ENCODE measurements around the gene PGLYRP2. TPM values are rescaled to one million over a fixed set of nuclear protein-coding genes. Genes with fewer than 3 reads are reported as not detected.

Gene PGLYRP2
- total RNA-seq, 2 experiments from 2014 or later = 0.19 to 0.40 TPM

DNA sequence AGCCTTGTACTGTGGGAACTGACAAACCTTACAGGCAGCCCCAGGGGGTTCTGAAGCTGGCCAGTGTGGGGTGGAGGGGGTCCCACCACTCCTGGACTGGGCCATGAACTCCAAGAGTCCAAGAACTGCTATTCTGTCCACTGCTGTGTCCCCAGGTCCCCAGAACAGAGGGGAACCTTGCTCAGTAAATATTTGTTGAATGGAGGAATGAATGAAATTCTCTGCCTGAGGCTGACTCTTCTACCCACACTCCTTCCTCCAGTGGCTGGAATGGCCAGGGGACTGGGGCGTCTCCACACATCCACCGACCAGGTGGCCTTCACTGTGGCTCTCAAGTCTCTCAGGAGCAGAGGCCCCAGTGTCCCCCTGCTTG, 41.2 kb downstream of the PGLYRP2 start:
- Mint-ChIP-seq H3K36me3 (peaks cover 2% of the 10 kb centered on the region), H3K27me3 (no peaks in the 10 kb centered on the region), H3K27ac (no peak overlapping the region), H3K4me1 (peaks cover 7% of the 10 kb centered on the region), H3K9me3 (no peaks in the 10 kb centered on the region), H3K4me3 (no peak overlapping the region)
- ATAC-seq (ENCODE audit: low read depth) = no peak
- POLR2A ChIA-PET = no interaction called here
- no peak for DNase-seq

- Mint-ChIP-seq H3K27me3 (no peaks in the 10 kb centered on the region), H3K4me3 (no peak overlapping the region), H3K36me3 (peaks cover 4% of the 10 kb centered on the region), H3K27ac (no peak overlapping the region), H3K4me1 (peaks cover 8% of the 10 kb centered on the region), H3K9me3 (no peaks in the 10 kb centered on the region)
- DNase-seq = no peak
- POLR2A ChIA-PET = no interaction called here
- no peak for ATAC-seq (ENCODE audit: low read depth)
Measured at GRCh38 chr19:15437355-15438123, 41.8 kb downstream of the PGLYRP2 start.

- H3K27me3 Mint-ChIP-seq = no peaks in the 10 kb centered on the region
- H3K9me3 Mint-ChIP-seq = no peaks in the 10 kb centered on the region
- DNase-seq = no peak
- H3K4me3 Mint-ChIP-seq = no peak overlapping the region
- peaks cover 10% of the 10 kb centered on the region for H3K4me1 Mint-ChIP-seq
- peaks cover 5% of the 10 kb centered on the region for H3K36me3 Mint-ChIP-seq
- no peak overlapping the region for H3K27ac Mint-ChIP-seq
- POLR2A ChIA-PET = interaction anchor here (1.8 kb wide), 1 partner anchor 13 kb away, joined by 4 read pairs; the partner anchor contains the start of gene WIZ
- no peak for ATAC-seq (ENCODE audit: low read depth)
Measured at GRCh38 chr19:15436826-15437110, 42.5 kb downstream of the PGLYRP2 start.

GRCh38 chr19:15436012-15436825, 43.1 kb downstream of the PGLYRP2 start:
- no peak for ATAC-seq (ENCODE audit: low read depth)
- Mint-ChIP-seq H3K4me3 (no peak overlapping the region), H3K27me3 (no peaks in the 10 kb centered on the region), H3K36me3 (peaks cover 5% of the 10 kb centered on the region), H3K4me1 (peaks cover 15% of the 10 kb centered on the region), H3K9me3 (no peaks in the 10 kb centered on the region), H3K27ac (no peak overlapping the region)
- POLR2A ChIA-PET = interaction anchor here (0.8 to 1.8 kb wide), 3 partner anchors 10 to 31 kb away, joined by 3 to 4 read pairs (median 3); partner anchors contain the start of gene WIZ
- no peak for DNase-seq

GRCh38 chr19:15433519-15434069, 45.7 kb downstream of the PGLYRP2 start:
- H3K27ac Mint-ChIP-seq = peak overlapping the region; percentile 96
- no peaks in the 10 kb centered on the region for H3K9me3 Mint-ChIP-seq
- peaks cover 22% of the 10 kb centered on the region for H3K4me1 Mint-ChIP-seq
- DNase-seq (no peak), ATAC-seq (ENCODE audit: low read depth) (no peak)
- H3K4me3 Mint-ChIP-seq = peak overlapping the region; percentile 93
- POLR2A ChIA-PET = interaction anchor here (0.8 to 2.7 kb wide), 14 partner anchors 8 to 711 kb away, joined by 3 to 50 read pairs (median 8); partner anchors contain the start of genes AKAP8, AKAP8L, HSH2D and WIZ
- peaks cover 5% of the 10 kb centered on the region for H3K36me3 Mint-ChIP-seq
- no peaks in the 10 kb centered on the region for H3K27me3 Mint-ChIP-seq

GRCh38 chr19:15432629-15433518, 46.4 kb downstream of the PGLYRP2 start:
- POLR2A ChIA-PET = interaction anchor here (0.6 to 2.7 kb wide), 18 partner anchors 9 to 1585 kb away, joined by 3 to 50 read pairs (median 6); partner anchors contain the start of genes AKAP8, AKAP8L, HSH2D and WIZ
- peak; percentile 98 for DNase-seq
- H3K4me3 Mint-ChIP-seq = peak overlapping the region; percentile 93
- H3K4me1 Mint-ChIP-seq = peaks cover 22% of the 10 kb centered on the region
- H3K27me3 Mint-ChIP-seq = no peaks in the 10 kb centered on the region
- peak; percentile 76 for ATAC-seq (ENCODE audit: low read depth)
- no peaks in the 10 kb centered on the region for H3K9me3 Mint-ChIP-seq
- peaks cover 5% of the 10 kb centered on the region for H3K36me3 Mint-ChIP-seq
- peak overlapping the region; percentile 96 for H3K27ac Mint-ChIP-seq

DNA sequence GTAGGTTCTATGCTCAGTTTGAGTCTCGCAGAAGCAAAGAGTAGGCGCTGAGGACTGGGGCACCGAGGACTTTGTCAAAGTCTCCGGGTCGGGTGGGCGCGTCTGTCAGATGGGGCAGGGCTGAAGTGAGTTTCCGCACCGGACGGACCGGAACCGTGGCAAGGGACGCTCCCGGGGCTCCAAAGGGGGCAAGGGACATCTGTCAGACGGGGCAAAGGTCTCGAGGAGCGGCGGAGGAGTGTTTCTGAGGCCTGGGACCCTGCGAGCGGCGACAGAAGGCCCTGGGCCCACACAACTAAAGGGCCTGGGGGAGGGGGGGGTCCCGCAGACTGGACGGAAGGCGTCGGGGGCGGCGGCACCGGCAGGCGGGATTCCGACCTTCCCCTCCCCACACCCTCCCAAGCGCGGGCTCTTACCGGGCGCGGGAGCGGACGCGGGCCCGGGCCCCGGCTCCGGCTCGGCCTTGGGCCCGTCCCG, 47.2 kb downstream of the PGLYRP2 start:
- H3K27ac Mint-ChIP-seq = peak overlapping the region; percentile 95
- H3K4me1 Mint-ChIP-seq = peaks cover 22% of the 10 kb centered on the region
- peaks cover 8% of the 10 kb centered on the region for H3K36me3 Mint-ChIP-seq
- DNase-seq (peak; percentile 55), ATAC-seq (ENCODE audit: low read depth) (peak; percentile 11)
- H3K27me3 Mint-ChIP-seq = no peaks in the 10 kb centered on the region
- POLR2A ChIA-PET = interaction anchor here (0.6 to 4.0 kb wide), 17 partner anchors 9 to 1585 kb away, joined by 3 to 50 read pairs (median 7); partner anchors contain the start of genes AKAP8, AKAP8L, HSH2D and WIZ
- peak overlapping the region; percentile 98 for H3K4me3 Mint-ChIP-seq
- no peaks in the 10 kb centered on the region for H3K9me3 Mint-ChIP-seq

DNA sequence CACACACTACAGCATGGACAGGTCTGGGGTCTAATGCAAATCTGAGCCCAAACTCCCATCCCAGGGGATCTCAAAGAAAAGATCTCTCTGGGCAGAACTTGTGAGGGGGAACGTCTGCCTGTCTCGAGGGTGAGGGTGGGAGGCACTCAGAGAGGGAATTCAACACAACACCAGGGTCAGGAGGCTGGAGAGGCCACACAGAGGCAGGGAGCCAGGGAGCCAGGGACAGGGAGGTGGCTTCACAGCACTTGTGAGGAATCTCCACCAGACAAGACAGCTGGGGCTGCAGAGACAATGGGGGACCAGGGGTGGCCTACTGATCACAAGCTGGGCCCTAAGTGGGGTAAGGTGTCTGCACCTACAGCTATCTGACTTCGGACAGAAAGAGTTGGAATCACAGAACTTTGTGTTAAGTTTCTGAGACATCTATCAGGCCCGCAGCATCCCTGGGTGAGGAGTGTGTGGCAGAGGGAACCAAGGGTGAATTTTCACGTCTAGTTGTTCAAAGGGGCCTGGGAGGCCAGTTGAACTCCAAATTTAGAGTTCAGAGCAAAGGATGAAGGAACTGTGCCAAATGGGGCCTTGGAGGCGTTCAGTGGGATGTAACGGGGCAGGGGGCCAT, 47.8 kb downstream of the PGLYRP2 start:
- H3K9me3 Mint-ChIP-seq = no peaks in the 10 kb centered on the region
- peak overlapping the region; percentile 98 for H3K4me3 Mint-ChIP-seq
- peaks cover 12% of the 10 kb centered on the region for H3K36me3 Mint-ChIP-seq
- DNase-seq (no peak), ATAC-seq (ENCODE audit: low read depth) (no peak)
- no peaks in the 10 kb centered on the region for H3K27me3 Mint-ChIP-seq
- POLR2A ChIA-PET = interaction anchor here (1.2 to 4.0 kb wide), 2 partner anchors 12 to 99 kb away, joined by 3 to 32 read pairs; partner anchors contain the start of genes AKAP8L and BRD4
- H3K27ac Mint-ChIP-seq = peak overlapping the region; percentile 95
- H3K4me1 Mint-ChIP-seq = peaks cover 24% of the 10 kb centered on the region

DNA sequence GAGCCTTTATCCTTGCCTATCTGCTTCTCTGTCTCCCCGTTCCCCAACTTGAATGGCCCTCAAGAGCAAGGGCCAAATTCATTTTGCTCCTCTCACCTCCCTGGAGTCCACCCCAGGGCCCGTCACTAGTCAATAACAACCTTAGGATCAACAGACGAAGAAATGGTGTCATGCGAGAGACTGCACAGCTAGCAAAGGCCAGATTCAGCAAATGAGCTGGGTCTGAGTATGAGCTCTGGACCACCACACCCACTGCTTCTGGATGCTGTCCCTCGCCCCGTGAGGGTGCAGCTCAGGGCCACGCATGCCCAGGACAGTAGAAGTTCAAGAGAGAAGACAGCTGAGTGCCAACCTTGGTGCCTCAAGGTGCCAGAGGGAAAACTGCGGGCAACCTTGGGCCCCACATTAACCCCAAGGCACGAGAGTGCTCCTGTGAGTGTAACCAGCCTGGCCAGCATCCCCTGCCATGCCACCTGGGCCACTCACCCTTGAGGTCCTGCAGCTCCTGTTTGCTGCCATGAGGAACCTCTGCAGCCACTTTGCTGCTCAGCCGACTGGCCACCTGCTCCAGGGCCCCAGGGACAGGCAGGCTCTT, 48.7 kb downstream of the PGLYRP2 start:
- no peak for ATAC-seq (ENCODE audit: low read depth)
- POLR2A ChIA-PET = interaction anchor here (0.6 to 4.0 kb wide), 4 partner anchors 11 to 1050 kb away, joined by 3 to 32 read pairs (median 4); partner anchors contain the start of genes AKAP8L and BRD4
- Mint-ChIP-seq H3K4me3 (peak overlapping the region; percentile 98), H3K27ac (no peak overlapping the region), H3K9me3 (no peaks in the 10 kb centered on the region), H3K27me3 (no peaks in the 10 kb centered on the region), H3K36me3 (peaks cover 17% of the 10 kb centered on the region), H3K4me1 (peaks cover 26% of the 10 kb centered on the region)
- DNase-seq = no peak

DNA sequence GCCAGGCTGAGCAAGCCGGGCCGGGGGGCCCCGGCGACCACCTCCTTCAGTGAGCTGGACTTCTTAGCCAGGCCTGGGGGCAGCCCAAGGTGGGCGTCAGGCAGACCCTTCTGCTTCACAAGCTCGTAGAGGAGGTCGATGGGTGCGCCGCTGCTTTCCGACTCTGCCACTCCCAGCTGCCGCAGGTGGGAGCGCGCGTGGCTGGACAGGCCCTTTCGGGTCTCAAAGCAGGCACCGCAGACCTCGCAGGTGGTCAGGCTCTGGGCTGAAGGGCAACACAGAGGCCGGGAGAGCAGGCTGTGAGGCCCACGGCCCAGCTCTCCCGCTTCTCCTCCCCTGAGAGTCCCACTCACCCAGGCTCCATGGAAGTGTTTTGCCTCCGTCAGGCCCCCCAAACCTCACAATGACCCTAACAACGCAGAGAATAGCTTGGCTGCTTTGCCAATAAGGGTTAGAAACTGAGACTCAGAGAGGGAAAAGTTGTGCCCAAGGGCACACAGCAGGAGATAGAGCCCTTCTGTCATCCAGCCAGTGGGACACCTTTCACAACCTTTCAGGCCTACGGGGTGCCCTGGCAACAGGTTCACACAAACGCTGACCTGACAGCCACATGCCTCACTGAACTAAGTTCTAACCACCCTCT, 49.4 kb downstream of the PGLYRP2 start:
- no peak for ATAC-seq (ENCODE audit: low read depth)
- Mint-ChIP-seq H3K4me3 (no peak overlapping the region), H3K36me3 (peaks cover 20% of the 10 kb centered on the region), H3K27me3 (no peaks in the 10 kb centered on the region), H3K4me1 (peaks cover 26% of the 10 kb centered on the region), H3K27ac (no peak overlapping the region), H3K9me3 (no peaks in the 10 kb centered on the region)
- no peak for DNase-seq
- POLR2A ChIA-PET = interaction anchor here (0.8 to 4.0 kb wide), 3 partner anchors 10 to 126 kb away, joined by 3 to 32 read pairs (median 4); partner anchors contain the start of gene AKAP8L

Measured in activated naive CD8-positive, alpha-beta T cell treated with anti-CD3 and anti-CD28 coated beads, Interleukin-2, amount 10 ng/mL, durations not matched to agents 7 days and 5 days (primary cell).